Islet of Langerhans (tissue), 1 donor: ENCODE data around the gene RPS6KB1.
"Not testable (repeated sequence)": the region's sequence is repeated elsewhere in the genome, so short reads cannot be mapped to it uniquely, and the experiment has no call there.

Experiments
- FAIRE-seq: peaks from one replicate; lab custom pipeline; 2011; peaks lifted over from hg19 to GRCh38; lab: Jason Lieb, UNC

RPS6KB1 gene

DNA sequence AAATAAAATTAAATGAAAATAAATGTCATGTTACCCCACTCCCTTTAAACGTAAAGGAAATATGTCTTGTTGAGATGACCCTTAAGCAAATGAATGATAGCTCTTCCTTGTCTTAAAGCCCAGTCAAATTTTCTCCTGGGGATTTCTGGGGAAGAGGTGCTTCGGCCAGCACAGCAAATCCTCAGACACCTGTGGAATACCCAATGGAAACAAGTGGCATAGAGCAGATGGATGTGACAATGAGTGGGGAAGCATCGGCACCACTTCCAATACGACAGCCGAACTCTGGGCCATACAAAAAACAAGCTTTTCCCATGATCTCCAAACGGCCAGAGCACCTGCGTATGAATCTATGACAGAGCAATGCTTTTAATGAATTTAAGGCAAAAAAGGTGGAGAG, 53.5 kb downstream of the RPS6KB1 start:
- not testable (repeated sequence) for FAIRE-seq

GRCh38 chr17:59947310-59947709, 54.4 kb downstream of the RPS6KB1 start:
- FAIRE-seq = not testable (repeated sequence)

DNA sequence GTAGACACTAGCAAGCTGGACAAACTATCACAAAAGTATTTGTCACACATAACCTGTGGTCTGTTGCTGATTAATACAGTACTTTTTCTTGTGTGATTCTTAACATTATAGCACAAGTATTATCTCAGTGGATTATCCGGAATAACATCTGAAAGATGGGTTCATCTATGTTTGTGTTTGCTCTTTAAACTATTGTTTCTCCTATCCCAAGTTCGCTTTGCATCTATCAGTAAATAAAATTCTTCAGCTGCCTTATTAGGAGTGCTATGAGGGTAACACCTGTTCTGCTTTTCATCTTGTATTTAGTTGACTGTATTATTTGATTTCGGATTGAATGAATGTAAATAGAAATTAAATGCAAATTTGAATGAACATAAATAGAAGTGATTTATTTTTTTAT, 57.1 kb downstream of the RPS6KB1 start:
- FAIRE-seq = no peak

GRCh38 chr17:59954856-59955255, 61.9 kb downstream of the RPS6KB1 start:
- FAIRE-seq = no peak

DNA sequence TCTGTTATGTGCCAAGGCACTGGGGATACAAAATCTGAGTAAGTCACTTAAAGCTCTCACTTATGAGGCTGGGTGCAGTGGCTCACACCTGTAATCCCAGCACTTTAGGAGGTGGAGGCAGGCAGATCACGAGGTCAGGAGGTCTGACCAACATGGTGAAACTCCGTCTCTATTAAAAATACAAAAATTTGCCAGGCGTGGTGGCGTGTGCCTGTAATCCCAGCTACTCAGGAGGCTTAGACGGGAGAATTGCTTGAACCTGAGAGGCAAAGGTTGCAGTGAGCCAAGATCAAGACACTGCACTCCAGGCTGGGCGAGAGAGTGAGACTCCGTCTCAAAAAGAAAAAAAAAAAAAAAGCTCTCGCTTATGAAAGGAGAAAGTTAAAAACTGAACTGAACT, 66.7 kb downstream of the RPS6KB1 start:
- FAIRE-seq = not testable (repeated sequence)

DNA sequence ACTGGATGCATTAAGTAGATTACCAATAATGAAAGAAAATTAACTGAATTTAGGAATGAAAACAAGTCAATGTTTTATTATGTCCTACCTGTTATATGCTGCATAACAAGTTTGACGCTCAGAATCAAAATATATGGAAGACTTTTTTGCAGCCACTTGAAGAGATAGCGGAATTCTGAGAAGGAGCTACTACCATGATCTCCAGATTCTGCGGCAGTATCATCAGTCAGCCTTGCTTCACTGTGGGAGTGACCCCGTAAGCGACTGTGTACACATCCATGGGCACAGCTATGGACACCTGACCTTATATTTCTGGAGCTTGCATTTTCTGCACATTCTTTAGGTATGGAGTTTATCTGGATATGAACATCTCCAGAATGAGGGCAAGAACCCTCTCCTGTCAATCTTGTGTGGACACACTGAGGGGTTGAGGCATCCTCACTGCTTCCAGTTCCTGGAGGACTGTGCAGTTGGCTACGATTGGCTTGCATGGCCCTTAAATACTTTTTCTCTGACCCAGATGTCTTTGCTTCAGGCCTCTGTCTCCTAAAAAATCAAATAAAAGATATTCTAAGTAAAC, 69.9 kb downstream of the RPS6KB1 start:
- no peak for FAIRE-seq

DNA sequence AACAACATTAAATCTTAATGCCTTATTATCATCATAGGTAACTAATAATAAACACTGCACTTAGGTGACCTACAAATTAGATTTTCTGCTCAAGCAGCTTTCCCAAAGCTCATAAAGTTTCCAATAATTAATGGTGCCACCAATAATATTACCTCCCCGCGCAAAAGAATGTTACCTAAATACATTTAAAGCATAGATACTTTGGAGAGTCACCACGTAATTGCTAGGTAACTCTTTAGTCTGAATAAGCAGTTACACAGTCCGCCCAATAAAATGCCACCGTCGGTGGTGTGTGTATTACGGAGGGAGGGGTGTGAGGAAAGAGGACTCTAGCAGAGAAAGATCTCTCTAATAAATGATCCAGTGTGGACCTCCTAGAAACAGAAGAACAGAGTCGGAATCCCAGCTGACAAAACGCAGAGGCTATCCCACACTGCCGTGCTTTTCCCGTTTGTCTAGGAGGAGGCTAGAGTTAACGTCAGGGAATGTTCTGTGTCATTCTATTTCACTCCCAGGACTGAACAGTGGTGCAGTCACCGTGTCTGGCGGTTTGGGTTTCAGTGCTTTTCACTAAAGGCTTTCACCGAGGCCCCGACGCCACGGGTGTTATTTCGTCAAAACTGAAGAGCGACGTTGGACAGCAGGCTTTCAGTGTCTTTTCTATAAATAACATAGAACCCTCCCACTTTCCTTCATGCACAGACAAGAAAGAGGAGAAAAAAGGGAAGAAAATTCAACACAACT, 71.0 kb downstream of the RPS6KB1 start:
- no peak for FAIRE-seq

- no peak for FAIRE-seq
Observed at GRCh38 chr17:59964482-59965328, 71.8 kb downstream of the RPS6KB1 start, which contains the start of gene RNFT1. Gene RNFT1 (minus strand): TSS chr17:59964740. CDS start chr17:59964663, 77 bp downstream.

- FAIRE-seq = not testable (repeated sequence)
Observed at GRCh38 chr17:59971771-59972170, 78.8 kb downstream of the RPS6KB1 start.

DNA sequence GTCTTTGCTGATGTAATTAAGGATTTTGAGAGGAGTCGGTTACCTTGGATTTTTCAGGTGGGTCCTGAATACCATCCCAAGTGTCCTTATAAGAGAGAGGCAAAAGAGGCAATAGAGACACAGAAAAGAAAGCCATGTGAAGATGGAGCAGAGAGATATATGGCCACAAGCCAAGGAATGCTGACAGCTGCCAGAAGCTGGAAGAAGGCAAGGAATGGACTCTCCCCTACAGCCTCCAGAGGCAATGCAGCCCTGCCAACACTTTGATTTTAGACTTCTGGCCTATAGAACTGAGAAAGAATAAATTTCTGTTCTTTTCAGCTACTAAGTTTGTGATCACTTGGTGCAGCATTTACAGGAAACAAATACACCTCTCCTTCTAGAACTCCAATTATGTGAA, 79.9 kb downstream of the RPS6KB1 start:
- no peak for FAIRE-seq

DNA sequence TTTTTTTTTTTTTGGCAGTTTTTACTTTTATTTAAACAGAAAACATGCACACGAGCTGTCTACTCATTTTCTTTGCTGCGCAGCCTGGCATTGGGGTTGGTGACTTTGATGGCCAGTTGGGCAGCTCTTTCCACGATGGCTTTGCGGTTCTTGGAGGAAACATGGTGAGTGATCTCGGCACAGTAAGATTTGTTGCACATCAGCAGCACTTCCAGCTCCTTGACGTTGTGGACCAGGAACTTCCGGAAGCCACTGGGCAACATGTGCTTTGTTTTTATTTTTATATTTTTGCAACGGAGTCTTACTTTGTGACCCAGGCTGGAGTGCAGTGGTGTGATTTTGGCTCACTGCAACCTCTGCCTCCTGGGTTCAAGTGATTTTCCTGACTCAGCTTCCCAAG, 80.6 kb downstream of the RPS6KB1 start:
- not testable (repeated sequence) for FAIRE-seq

DNA sequence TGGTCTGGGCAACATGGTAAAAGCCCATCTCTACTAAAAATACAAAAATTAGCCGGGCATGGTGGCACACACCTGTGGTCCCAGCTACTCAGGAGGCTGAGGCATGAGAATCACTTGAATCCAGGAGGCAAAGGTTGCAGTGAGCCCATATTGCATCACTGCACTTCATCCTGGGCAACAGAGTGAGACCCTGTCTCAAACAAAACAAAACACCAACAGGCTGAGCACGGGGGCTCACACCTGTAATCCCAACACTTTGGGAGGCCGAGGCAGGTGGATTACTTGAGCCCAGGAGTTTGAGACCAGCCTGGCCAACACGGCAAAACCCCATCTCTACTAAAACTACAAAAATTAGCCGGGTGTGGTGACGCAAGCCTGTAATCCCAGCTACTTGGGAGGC, 82.2 kb downstream of the RPS6KB1 start:
- not testable (repeated sequence) for FAIRE-seq

DNA sequence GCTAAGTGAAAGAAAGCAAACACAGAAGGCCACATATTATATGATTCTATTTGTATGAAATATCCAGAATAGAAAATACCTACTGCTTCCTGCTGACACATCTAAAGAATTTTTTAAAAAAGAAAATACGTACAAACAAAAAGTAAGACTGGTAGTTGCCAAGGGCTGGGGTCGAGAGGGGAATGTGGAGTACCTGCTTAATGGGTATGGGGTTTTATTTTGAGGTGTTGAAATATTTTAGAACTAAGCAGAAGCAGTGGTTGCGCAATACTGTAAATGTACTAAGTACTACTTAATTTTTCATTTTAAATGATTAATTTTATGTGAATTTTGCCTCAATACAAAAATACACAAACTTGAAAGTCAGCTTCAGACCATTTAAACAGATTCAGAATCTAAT, 103.7 kb downstream of the RPS6KB1 start:
- FAIRE-seq = not testable (repeated sequence)
